GM04503 (cell line): ENCODE measurements around the gene ZDHHC16.

Source experiments
- DNase-seq: peaks from one replicate; pipeline ENCODE4 v3.0.0-alpha.2; 2012; ENCODE audit warnings: low read depth

The ZDHHC16 gene

DNA sequence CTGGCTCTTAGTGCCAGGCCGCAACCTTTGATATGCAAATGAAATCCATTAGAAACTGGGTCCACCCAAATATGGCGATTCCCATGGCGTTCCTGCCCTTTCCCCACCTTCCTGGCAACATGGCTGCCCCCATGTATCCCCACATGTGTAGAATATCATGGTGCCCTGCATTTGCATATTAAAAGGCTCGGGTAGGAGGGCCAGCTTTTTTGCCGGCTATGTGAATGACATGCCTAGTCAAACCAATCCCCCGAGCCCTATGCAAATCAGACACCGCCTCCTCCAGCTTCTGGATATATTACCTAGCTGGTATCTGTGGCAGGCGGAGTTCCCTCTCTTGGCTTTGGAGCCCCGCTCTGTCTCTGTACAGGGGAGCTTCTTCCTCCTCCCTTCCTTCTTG lies 34.0 kb downstream of the ZDHHC16 start:
- no peak for DNase-seq

- no peak for DNase-seq
These were observed 35.1 kb downstream of the ZDHHC16 start for GRCh38 chr10:97481071-97481470.

DNA sequence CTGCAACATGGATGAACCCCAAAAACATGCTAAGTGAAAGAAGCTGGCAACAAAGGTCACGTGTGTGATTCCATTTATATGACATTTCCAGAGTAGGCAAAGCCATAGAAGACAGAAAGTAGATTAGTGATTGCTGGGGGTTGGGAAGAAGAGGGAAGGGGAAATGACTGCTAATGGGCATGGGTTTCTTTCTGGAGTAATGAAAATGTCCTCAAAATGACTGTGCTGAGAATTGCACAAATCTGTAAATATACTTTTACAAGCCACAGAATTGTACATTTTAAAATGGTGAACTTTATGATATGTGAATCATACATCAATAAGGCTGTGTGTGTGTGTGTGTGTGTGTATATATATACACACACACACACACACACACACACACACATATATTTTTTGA lies 36.4 kb downstream of the ZDHHC16 start:
- no peak for DNase-seq

DNA sequence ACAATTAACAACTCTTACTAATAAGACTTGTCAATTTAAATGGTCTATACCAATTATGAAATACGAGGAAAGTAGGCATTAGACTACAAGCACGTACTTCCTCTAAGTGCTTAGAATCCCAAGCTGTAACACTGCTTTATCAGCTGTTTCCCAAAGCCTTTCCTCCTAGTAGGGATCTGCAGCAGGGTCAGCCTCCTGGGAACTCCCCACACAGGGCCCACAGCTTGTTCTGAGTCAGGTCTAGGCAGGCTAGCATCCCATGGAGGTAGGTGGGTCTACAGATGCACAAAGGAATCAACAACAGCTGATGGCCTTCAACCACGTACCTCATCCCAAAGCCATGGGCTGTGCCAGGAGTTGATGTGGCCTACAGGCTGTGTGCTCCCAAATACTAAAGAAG lies 37.5 kb downstream of the ZDHHC16 start:
- no peak for DNase-seq

- no peak for DNase-seq
These were observed 37.9 kb downstream of the ZDHHC16 start for GRCh38 chr10:97483921-97484320.

DNA sequence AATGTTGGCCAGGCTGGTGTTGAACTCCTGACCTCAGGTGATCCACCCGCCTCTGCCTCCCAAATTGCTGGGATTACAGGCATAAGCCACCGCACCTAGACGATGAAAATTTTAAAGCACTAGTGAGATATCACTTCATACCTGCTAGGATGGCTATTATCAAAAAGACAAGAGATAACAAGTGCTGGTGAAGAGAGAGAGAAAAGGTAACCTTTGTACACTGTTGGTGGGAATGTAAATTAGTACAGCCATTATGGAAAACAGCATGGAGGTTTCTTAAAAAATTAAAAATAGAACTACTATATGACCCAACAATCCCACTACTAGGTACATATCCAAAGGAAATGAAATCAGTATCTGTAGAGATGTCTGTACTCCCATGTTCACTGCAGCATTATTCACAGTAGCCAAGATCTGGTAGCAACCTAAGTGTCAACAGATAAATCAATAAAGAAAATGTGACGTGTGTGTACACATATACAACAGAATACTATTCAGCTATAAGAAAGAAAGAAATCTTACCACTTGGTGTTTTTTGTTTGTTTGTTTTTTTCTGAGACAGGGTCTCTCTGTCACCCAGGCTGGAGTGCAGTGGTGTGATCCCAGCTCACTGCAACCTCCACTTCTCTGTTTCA lies 39.8 kb downstream of the ZDHHC16 start:
- no peak for DNase-seq

- no peak for DNase-seq
These were observed 44.6 kb downstream of the ZDHHC16 start for GRCh38 chr10:97490592-97490991.

DNA sequence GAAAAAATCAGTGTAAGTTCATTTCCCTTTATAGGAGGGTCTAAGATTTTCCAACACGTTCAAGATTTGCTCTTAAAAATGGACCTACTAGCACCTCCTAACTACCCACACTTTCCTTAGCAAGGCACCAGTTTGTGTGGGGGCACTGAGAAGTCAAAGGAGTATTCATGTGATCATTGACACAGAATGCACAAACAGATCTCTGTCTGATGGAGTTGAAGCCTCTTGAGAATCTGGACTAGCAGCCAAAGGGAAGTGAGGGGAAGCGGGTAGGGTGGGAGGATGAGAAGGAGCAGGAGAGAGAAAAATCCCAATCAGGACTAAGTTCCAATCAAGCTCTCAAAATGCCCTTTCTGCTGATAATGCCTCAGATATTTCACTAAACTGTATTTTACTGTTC lies 48.2 kb downstream of the ZDHHC16 start:
- DNase-seq, result no peak

DNA sequence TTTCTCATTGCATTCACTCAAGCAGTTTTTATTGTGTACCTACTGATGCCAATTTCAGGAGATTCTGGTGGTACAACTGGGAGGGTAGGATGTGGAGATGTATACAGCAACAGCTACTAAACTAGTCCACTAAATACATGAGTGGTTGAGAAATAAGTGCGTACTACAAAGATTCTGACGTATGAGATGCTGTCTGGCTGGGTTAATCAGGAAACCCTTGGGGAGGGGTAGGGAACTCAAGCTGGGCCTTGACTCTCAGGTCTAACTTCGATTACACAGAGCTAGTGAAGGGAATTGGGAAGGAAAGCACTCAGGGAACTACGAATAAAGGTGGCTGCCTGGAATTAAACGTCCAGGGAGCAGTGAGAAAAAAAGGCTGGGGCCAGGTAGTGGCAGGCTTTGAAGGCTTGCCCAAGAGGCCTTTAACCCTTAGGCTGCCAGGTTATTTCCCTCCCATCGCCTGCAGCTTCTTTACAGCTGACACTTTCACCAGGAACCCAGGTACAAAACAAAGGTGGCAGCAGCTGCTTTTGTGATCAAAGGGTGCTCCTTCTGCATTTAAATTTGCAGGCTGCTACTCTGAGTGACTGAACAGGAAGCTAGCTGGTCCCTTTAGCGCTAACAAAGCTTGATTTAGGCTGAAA lies 49.0 kb downstream of the ZDHHC16 start:
- DNase-seq, result no peak

GRCh38 chr10:97497572-97498075 lies 51.6 kb downstream of the ZDHHC16 start:
- no peak for DNase-seq

DNA sequence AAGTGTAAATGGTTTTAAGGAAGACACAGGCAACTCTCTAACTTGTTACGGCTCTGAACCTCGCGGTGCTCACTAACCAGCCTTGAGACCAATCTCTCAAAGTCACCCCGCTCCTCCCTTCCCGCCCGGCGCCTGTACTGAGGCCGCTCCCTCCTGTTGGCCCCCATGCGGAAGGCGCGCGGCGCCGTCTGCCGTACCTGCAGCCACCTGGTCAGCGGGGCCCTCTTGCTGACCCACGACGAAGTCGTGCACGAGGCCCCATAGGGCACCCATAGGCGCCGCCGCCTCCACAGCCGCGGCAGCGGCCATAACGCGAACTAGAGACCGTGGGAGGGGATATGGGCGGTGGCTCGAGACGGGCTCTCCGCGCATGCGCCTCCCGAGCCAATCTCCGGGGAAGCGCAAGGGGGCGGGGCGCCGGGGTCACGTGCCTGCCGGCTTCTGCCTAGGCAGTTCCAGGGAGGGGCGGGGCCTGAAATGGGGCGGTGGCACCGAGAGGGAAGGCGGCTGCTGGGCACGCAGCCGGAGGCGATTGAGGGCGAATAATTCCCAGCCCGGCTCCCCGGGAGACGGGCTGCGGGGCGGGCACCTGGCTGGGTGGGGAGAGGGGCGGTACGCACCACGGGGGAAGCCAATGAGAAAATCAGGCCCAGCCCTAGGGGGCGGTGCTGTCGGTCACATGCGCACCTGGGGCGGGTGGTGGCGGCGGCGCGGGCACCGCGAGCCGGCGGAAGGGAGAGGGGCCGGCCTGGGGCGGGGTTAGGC lies 52.3 kb downstream of the ZDHHC16 start, which contains the start of gene MMS19:
Gene MMS19, minus strand, starts transcription at position 347 of the 765 bp plus-strand sequence. Its CDS starts 38 bp downstream, at position 309.
- DNase-seq, result peak; percentile 90

DNA sequence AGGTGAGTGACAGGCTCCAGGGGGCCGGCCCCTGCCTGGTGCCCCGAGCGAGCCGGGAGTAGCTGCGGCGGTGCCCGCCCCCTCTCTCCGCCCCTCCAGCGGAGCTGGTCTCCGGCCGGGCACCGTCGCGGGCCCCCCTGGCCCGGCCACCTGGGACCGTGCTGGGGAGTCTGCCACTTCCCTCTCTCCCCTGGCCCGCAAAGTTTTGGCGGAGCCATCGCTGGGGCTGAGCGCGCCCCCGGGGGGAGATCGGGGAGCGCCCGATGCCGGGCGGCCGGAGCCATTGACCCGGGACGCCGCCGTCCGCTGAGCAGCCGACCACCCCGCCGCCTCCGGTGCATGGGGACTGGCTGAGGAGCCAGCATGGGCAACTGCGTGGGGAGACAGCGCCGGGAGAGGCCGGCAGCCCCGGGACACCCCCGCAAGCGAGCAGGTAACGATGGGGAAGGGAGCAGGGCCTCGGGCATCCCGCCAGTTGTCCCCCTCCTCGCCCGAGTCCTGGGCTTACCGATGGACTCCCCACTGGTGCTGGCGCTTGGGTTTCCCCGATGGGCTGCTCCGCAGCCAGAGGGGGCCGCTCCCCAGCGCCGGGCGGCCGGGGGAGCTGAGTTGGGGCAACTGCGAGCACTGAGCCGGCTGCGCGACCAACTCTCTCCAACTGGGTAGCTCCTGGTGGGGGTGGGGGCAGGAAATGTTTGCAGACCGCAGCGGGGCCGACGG lies 53.0 kb downstream of the ZDHHC16 start, which contains the start of gene UBTD1:
Gene UBTD1, plus strand, starts transcription at position 84 of the 720 bp plus-strand sequence. Its CDS starts 280 bp downstream, at position 364.
- no peak for DNase-seq

DNA sequence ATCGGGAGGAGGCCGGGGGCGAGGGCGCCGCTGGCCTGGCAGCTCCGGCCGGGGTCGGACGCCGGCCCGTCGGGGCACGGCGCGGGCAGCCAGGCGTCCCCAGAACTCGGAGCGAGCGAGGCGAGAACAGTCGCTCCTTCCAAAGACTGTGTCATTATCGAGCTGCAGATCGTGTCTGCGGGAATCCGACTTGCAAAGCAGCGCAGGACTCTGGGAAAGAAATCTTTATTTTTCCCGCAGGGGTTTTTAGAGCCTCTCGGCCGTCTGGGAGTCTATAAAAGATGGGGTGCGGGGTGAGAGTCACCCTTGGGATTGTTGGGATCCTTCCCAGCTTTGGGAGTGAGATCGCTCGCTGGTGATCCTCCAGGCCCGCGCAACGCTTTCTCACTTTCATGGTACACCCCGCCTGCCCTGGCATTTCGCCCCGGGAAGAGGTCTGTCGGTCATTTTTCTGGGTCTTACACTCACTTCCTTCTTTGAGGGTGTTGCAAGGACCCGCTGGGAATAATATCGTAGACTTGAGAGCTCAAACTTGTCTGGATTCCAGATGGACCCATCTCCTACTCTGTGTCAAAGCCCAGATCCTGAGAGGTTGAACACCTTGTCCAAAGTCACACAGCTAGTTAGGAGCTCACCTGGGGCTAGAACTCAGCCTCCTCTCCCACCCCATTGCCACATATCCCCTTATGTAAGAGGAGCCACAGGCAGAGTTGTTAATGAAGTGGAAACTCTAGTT lies 53.8 kb downstream of the ZDHHC16 start:
- DNase-seq, result no peak

- no peak for DNase-seq
These were observed 54.3 kb downstream of the ZDHHC16 start for GRCh38 chr10:97500297-97500575.

GRCh38 chr10:97502916-97503315 lies 56.9 kb downstream of the ZDHHC16 start:
- DNase-seq, result no peak

DNA sequence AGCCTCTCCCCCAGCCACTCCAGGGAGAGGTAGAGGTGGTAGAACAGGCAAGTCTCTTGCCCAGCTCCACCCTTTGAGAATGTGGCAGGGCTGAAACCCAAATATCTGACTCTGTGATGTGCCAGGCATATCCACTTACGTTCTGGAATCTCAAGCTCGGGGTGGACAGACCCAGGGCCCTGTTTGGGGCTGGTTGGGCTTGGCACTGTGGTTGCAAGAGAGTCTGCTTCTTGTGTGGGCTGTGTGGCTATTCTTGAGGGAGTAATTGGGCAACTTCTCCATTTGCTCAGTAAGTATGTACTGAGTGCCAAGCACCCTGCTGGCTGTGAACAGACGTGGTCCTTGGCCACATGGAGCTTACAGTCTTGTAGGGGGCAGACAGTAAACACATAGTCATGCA lies 57.4 kb downstream of the ZDHHC16 start:
- no peak for DNase-seq

GRCh38 chr10:97505152-97505551 lies 59.2 kb downstream of the ZDHHC16 start:
- no peak for DNase-seq

GRCh38 chr10:97506199-97506991 lies 60.4 kb downstream of the ZDHHC16 start:
- DNase-seq, result no peak
